Measurements from ENCODE around the gene IL9. TPM values are rescaled to one million over a fixed set of nuclear protein-coding genes. Genes with fewer than 3 reads are reported as not detected.

Gene IL9
- total and polyA plus RNA-seq, 10 of the 15 experiments (the other 5 are each of a cell fraction or from before 2014, with no cell fraction given): not detected

GRCh38 chr5:135921388-135921787 is 25.7 kb upstream of the IL9 start (continued):
- no peak for TF ChIP-seq USF1 (IDR thresholded peaks at IDR 0.05; ENCODE audit: borderline replicate concordance, extremely low read length, insufficient read depth, low read depth, low read length)
- TF ChIP-seq CBFB (IDR thresholded peaks at IDR 0.05; ENCODE audit: low read depth): no peak
- TF ChIP-seq FOXK2 (IDR thresholded peaks at IDR 0.05): no peak
- TF ChIP-seq SPI1 (IDR thresholded peaks at IDR 0.05; ENCODE audit: borderline replicate concordance, insufficient read depth, low read depth, low read length): no peak

GRCh38 chr5:135920199-135920598 is 24.6 kb upstream of the IL9 start:
- no peak overlapping the region for H3K27ac ChIP-seq (ENCODE audit: control insufficient read depth, insufficient read depth)
- FAIRE-seq (no peak), ATAC-seq (no peak), DNase-seq (ENCODE audit: low read depth, low spot score) (no peak)
- H3K9me3 ChIP-seq (replicated peaks; ENCODE audit: control insufficient read depth, insufficient read depth, low read length): no peaks in the 10 kb centered on the region
- H4K20me1 ChIP-seq (ENCODE audit: control insufficient read depth, insufficient read depth): no peaks in the 10 kb centered on the region
- ChIA-PET POLR2A (no interaction called here), RAD21 (ENCODE audit: unreplicated experiment) (no interaction called here), CTCF (interaction anchor here (1.2 kb wide), 1 partner anchor 108 kb away, joined by 3 read pairs; no protein-coding TSS in a partner anchor), SMC1A (ENCODE audit: uncharacterized antibody, unreplicated experiment) (interaction anchor here (1.4 kb wide), 1 partner anchor 16 kb away, joined by 3 read pairs; no protein-coding TSS in a partner anchor)
- intact Hi-C loops (cut with micrococcal nuclease; ENCODE audit: unreplicated experiment) (no loop called here), in situ Hi-C loops (cut with MboI) (no loop called here)
- no peak overlapping the region for H3K4me2 ChIP-seq (ENCODE audit: control insufficient read depth, insufficient read depth)
- 26% methylated on average over 3 of the region's 3 CpGs for WGBS (ENCODE audit: insufficient coverage, insufficient replicate concordance, low lambda C conversion rate, missing lambda C conversion rate)
- H3K27me3 ChIP-seq (replicated peaks in 1 of 2; ENCODE audit: control insufficient read depth in 2 of 2, insufficient read depth in 2 of 2, low read length in 1 of 2): peaks cover 0 to 2% of the 10 kb centered on the region in 2 experiments; a peak in 2 of 4 replicates
- H3K4me1 ChIP-seq (ENCODE audit: control insufficient read depth, insufficient read depth, low read length): no peaks in the 10 kb centered on the region
- no peak overlapping the region for H3K4me3 ChIP-seq
- no peak overlapping the region for H2AFZ ChIP-seq (ENCODE audit: control insufficient read depth, low read depth, low read length)
- TF ChIP-seq RUNX3 (IDR thresholded peaks at IDR 0.05; ENCODE audit: low read length) (no peak), CHD1 (IDR thresholded peaks at IDR 0.05; ENCODE audit: low read depth, low read length) (no peak), SREBF1 (IDR thresholded peaks at IDR 0.05; ENCODE audit: low read length) (no peak), ETV6 (conservative IDR thresholded peaks at IDR 0.05 in 1 of 2, IDR thresholded peaks at IDR 0.05 in 1 of 2; ENCODE audit: borderline replicate concordance in 1 of 2, low read depth in 1 of 2) (no peak), ZSCAN29 (IDR thresholded peaks at IDR 0.05) (no peak), HCFC1 (IDR thresholded peaks at IDR 0.05; ENCODE audit: low read length) (no peak), BRCA1 (IDR thresholded peaks at IDR 0.05; ENCODE audit: low read depth, low read length) (no peak), CEBPB (IDR thresholded peaks at IDR 0.05; ENCODE audit: borderline replicate concordance in 1 of 2, low read depth in 2 of 2, low read length in 2 of 2) (no peak), BCL11A (IDR thresholded peaks at IDR 0.05; ENCODE audit: low read depth, low read length) (no peak)
- no TSS peak for BruUV-seq (replicated peaks)
- H3K79me2 ChIP-seq (ENCODE audit: control insufficient read depth, insufficient read depth, low read length): no peaks in the 10 kb centered on the region
- H3K9ac ChIP-seq (ENCODE audit: control insufficient read depth, insufficient read depth, low read length): no peak overlapping the region
- H3K36me3 ChIP-seq (ENCODE audit: control insufficient read depth in 2 of 2, insufficient read depth in 2 of 2, low read length in 1 of 2): no peaks in the 10 kb centered on the region
